Stimulated activated CD4-positive, alpha-beta T cell treated with anti-CD3 and anti-CD28 coated beads, TNF-alpha, amount 100 ng/mL, for 1 hour (primary cell): Measurements from ENCODE around the gene ACTR8.

ENCODE experiments used
- DNase-seq, 3 donors: peaks; one replicate each; pipeline ENCODE4 v3.0.0-alpha.2; 2020; ENCODE audit warnings: low read depth in 3 of 3, low spot score in 1 of 3

The ACTR8 gene

DNA sequence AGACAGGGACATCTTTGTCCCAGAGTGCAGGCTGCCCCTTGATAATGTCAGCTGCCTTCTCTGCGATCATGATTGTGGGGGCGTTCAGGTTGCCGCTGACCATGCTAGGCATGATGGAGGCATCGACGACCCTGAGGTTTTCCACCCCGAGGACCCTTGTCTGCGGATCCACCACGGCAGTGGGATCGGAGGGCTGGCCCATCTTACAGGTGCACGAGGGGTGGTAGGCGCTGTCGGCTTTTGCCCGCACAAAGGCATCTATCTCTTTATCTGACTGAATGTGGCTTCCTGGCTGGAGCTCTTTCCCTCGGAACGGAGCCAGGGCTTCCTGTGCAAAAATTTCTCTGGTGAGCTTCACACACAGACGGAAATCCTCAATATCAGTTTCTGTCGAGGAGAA lies 64.1 kb downstream of the ACTR8 start:
- DNase-seq = no peak

- DNase-seq = no peak
Observed at GRCh38 chr3:53817211-53817610, 64.7 kb downstream of the ACTR8 start.
